GM10266 (cell line): ENCODE data around the gene KRTAP10-7.
"Not testable (repeated sequence)": the region's sequence is repeated elsewhere in the genome, so short reads cannot be mapped to it uniquely, and the experiment has no call there.

ENCODE experiments used
- DNase-seq: peaks from one replicate; pipeline ENCODE4 v3.0.0; 2012; ENCODE audit errors: extremely low spot score
- CTCF ChIP-seq: IDR thresholded peaks from 2 replicates; pipeline ENCODE4 v1.5.1; 2012; ENCODE audit warnings: mild to moderate bottlenecking, low read depth; ENCODE audit not compliant: control insufficient read depth, insufficient read depth; ENCODE audit errors: missing control alignments

The KRTAP10-7 gene, protein sequence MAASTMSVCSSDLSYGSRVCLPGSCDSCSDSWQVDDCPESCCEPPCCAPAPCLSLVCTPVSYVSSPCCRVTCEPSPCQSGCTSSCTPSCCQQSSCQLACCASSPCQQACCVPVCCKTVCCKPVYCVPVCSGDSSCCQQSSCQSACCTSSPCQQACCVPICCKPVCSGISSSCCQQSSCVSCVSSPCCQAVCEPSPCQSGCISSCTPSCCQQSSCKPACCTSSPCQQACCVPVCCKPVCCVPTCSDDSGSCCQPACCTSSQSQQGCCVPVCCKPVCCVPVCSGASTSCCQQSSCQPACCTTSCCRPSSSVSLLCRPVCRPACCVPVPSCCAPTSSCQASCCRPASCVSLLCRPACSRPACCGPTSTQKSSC

GRCh38 chr21:44600118-44600978, at the start of gene KRTAP10-7:
Gene KRTAP10-7, plus strand, starts transcription at chr21:44600597. Its CDS starts 25 bp downstream, at chr21:44600622.
- DNase-seq, result not testable (repeated sequence)

GRCh38 chr21:44550807-44551206, 49.6 kb upstream of the KRTAP10-7 start:
- TF ChIP-seq CTCF, result no peak
- DNase-seq, result no peak

- DNase-seq, result no peak
- no peak for TF ChIP-seq CTCF
Observed at GRCh38 chr21:44551340-44551961, 48.9 kb upstream of the KRTAP10-7 start, which contains the start of gene KRTAP10-2. Gene KRTAP10-2, minus strand, starts transcription at chr21:44551505. Its CDS starts 47 bp downstream, at chr21:44551458.

GRCh38 chr21:44552136-44552535, 48.3 kb upstream of the KRTAP10-7 start:
- TF ChIP-seq CTCF, result no peak
- no peak for DNase-seq

GRCh38 chr21:44552681-44553080, 47.7 kb upstream of the KRTAP10-7 start:
- DNase-seq, result no peak
- no peak for TF ChIP-seq CTCF

DNA sequence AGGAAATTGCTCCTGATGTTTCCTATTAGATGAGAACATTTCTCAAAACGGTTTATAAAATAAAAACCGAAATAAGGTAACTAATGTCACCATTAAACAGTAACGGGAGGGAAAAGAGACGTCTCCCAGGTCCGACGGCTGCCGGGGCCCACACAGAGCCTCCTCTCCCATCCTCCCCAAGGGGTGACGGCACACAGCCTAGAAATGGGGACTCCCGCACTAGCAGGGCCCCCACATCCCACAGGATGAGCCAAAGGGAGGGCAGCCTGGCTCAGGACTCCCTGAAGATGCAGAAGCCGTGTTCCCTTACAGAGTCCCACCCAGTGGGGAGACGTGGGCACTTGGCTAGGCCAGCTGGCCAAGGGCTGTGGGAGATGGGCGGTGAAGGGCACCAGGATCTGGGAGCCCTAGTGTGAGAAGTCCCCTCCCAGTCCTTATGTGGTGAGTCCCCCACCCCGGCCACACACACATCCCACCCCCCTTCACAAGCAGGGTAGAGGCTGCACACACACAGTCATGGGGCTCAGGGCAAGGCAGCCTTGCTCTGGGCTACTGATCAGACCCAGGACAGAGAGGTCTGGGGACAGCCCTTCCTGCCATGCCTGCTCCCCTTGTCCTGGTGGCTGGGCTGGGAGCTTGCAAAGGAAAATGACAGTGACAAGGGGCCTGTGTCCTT, 45.1 kb upstream of the KRTAP10-7 start:
- TF ChIP-seq CTCF, result no peak
- DNase-seq, result no peak

DNA sequence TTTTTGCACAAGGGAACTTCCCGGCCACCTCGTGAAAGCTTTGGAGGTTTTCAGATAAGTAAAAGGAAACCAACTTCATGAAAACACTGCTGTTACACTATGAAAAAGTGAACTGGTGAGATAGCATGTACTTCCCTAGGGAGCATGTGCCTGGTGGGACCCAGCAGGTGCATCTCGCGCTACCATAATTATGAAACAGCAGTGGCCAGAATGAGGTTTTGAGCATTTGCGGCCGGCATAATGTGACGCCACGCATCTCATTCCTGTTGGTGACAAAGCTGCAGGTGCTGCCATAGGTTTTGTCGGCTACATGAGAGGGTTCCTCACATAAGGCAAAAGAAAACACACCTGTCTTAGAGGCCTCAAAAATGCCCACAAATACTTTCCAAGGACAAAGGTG, 43.5 kb upstream of the KRTAP10-7 start:
- no peak for DNase-seq
- TF ChIP-seq CTCF, result no peak
